SU-DHL-6 (cell line): ENCODE measurements around the gene OR52E6.

Experiments
- EZH2phosphoT487 ChIP-seq: fragments of 200-600 bp; sonication (generic), shearing (Covaris generic); conservative IDR thresholded peaks from 2 replicates; pipeline ENCODE4 v1.6.1; 2018; ENCODE audit warnings: mild to moderate bottlenecking, antibody characterized with exemption, low read length, moderate library complexity, mixed read lengths
- TF ChIP-seq, protein P1 (sequence below): fragments of 200-600 bp; sonication (generic); IDR thresholded peaks from one replicate; pipeline ENCODE4 v1.5.1; 2017; ENCODE audit warnings: antibody characterized with exemption, mild to moderate bottlenecking, low read length, moderate library complexity; ENCODE audit not compliant: insufficient read depth, poor library complexity, severe bottlenecking

- TF ChIP-seq, protein P1, sequence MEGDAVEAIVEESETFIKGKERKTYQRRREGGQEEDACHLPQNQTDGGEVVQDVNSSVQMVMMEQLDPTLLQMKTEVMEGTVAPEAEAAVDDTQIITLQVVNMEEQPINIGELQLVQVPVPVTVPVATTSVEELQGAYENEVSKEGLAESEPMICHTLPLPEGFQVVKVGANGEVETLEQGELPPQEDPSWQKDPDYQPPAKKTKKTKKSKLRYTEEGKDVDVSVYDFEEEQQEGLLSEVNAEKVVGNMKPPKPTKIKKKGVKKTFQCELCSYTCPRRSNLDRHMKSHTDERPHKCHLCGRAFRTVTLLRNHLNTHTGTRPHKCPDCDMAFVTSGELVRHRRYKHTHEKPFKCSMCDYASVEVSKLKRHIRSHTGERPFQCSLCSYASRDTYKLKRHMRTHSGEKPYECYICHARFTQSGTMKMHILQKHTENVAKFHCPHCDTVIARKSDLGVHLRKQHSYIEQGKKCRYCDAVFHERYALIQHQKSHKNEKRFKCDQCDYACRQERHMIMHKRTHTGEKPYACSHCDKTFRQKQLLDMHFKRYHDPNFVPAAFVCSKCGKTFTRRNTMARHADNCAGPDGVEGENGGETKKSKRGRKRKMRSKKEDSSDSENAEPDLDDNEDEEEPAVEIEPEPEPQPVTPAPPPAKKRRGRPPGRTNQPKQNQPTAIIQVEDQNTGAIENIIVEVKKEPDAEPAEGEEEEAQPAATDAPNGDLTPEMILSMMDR, result no peak
- no peak for TF ChIP-seq EZH2phosphoT487
Observed at GRCh38 chr11:5865826-5866225, 24.1 kb upstream of the OR52E6 start.
